C4-2B (cell line): Measurements from ENCODE around the gene DEFB108B.
"Not testable (repeated sequence)": the region's sequence is repeated elsewhere in the genome, so short reads cannot be mapped to it uniquely, and the experiment has no call there.

Experiments used
- CTCF ChIP-seq: fragments of 450-650 bp; conservative IDR thresholded peaks from 2 replicates; pipeline ENCODE4 v1.5.1; 2017; ENCODE audit warnings: mild to moderate bottlenecking
- ZFX ChIP-seq: fragments of 450-650 bp; IDR thresholded peaks from 2 replicates; pipeline ENCODE4 v1.6.1; 2017

GRCh38 chr11:71786848-71787097, 46.2 kb upstream of the DEFB108B start:
- not testable (repeated sequence) for TF ChIP-seq CTCF, ZFX
